ENCODE results near the gene NPTX2.

Gene NPTX2

DNA sequence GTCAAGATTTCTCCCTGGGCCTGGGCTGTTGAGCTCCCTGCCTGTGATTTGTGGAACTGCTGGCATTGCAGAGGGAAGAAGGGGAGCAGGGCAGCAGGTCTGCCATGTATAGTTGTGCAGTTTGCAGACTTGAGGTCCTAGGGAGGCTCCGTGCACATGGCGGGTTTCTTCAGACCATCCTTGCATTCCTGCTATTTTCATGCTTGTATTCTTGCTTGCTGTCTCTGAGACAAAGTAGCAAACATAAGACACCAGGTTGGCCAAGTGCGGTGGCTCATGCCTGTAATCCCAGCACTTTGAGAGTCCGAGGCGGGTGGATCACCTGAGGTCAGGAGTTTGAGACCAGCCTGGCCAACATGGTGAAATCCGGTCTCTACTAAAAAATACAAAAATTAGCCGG lies 61.1 kb downstream of the NPTX2 start:
- TF ChIP-seq, protein P1, sequence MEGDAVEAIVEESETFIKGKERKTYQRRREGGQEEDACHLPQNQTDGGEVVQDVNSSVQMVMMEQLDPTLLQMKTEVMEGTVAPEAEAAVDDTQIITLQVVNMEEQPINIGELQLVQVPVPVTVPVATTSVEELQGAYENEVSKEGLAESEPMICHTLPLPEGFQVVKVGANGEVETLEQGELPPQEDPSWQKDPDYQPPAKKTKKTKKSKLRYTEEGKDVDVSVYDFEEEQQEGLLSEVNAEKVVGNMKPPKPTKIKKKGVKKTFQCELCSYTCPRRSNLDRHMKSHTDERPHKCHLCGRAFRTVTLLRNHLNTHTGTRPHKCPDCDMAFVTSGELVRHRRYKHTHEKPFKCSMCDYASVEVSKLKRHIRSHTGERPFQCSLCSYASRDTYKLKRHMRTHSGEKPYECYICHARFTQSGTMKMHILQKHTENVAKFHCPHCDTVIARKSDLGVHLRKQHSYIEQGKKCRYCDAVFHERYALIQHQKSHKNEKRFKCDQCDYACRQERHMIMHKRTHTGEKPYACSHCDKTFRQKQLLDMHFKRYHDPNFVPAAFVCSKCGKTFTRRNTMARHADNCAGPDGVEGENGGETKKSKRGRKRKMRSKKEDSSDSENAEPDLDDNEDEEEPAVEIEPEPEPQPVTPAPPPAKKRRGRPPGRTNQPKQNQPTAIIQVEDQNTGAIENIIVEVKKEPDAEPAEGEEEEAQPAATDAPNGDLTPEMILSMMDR (conservative IDR thresholded peaks at IDR 0.05; ENCODE audit: low read depth, low read length): no peak
- H3K4me3 ChIP-seq (ENCODE audit: low read length): no peak overlapping the region
- DNase-seq (ENCODE audit: low read depth): no peak
